ENCODE data around the gene SORD.
"Not testable (repeated sequence)": the region's sequence is repeated elsewhere in the genome, so short reads cannot be mapped to it uniquely, and the experiment has no call there.

SORD gene

DNA sequence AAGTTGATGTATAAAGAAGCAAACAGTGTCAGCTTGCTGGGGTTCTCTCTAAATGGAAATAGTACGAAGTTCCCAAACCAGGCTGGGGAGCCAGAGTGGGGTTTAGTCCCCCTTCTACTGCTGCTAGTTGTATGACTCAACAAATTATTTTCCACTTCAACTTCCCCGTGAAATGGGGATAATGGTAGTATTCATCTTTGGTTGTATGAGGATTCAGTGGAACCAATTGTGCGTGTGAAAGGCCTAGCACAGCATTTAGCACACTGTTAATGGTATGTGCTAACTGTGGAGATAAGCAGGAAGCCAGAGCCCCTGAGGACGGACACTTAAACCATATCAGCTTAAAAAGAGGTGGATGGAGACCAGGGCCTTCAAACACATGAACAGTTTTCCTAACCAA is 4.2 kb downstream of the SORD start:
- in situ Hi-C loops (cut with MboI; ENCODE audit: low sequenced_read_pairs, unreplicated experiment): loop anchor here (10.0 kb wide), 1 partner anchor 152 kb away; no protein-coding TSS in a partner anchor
- DNase-seq (ENCODE audit: low spot score): no peak
- TF ChIP-seq, protein P1, sequence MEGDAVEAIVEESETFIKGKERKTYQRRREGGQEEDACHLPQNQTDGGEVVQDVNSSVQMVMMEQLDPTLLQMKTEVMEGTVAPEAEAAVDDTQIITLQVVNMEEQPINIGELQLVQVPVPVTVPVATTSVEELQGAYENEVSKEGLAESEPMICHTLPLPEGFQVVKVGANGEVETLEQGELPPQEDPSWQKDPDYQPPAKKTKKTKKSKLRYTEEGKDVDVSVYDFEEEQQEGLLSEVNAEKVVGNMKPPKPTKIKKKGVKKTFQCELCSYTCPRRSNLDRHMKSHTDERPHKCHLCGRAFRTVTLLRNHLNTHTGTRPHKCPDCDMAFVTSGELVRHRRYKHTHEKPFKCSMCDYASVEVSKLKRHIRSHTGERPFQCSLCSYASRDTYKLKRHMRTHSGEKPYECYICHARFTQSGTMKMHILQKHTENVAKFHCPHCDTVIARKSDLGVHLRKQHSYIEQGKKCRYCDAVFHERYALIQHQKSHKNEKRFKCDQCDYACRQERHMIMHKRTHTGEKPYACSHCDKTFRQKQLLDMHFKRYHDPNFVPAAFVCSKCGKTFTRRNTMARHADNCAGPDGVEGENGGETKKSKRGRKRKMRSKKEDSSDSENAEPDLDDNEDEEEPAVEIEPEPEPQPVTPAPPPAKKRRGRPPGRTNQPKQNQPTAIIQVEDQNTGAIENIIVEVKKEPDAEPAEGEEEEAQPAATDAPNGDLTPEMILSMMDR (IDR thresholded peaks at IDR 0.05; ENCODE audit: borderline replicate concordance, control extremely low read depth, extremely low read depth, insufficient read depth, missing control alignments): no peak

DNA sequence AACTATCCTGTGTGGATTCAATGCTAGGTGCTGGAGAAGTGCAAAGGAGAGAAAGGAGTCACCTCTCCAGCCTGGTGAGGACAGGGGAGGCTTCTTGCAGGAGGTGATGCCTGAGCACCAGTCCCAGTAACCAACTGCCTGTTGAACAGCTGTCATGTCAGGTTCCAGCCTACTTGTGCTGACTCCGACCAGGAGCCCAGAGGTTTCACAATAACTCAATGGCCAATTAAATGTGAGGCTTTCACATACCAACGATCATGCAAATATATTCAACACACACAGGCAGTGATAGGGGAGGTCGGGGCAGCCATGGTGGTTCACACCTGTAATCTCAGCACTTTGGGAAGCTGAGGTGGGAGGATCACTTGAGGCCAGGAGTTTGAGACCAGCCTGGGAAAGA is 7.7 kb downstream of the SORD start:
- in situ Hi-C loops (cut with MboI; ENCODE audit: low sequenced_read_pairs, unreplicated experiment): no loop called here
- TF ChIP-seq, protein P1 (IDR thresholded peaks at IDR 0.05; ENCODE audit: borderline replicate concordance, control extremely low read depth, extremely low read depth, insufficient read depth, missing control alignments): no peak
- DNase-seq (ENCODE audit: low spot score): no peak

DNA sequence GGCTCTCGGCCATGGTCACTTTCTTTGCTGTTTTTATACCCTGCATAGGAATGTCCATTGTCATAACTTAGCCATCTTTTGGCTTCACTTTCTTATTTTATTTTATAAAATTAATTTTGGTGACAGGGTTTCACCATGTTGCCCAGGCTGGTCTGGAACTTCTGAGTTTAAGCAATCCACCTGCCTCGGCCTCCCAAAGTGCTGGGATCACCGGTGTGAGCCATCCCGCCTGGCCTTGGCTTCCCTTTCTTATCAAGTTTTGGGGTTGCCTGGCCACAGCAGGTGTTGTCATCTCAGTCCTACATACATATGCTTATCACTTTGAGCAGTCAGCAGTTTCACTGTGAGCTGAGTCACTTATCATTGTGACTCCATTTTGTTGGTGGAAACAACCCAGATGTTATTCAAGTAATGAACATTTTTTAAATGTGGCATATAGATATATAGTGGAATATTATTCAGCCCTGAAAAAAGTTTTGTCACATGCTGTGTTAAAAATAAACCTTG is 8.6 kb downstream of the SORD start:
- in situ Hi-C loops (cut with MboI; ENCODE audit: low sequenced_read_pairs, unreplicated experiment); DNase-seq (ENCODE audit: low spot score): not testable (repeated sequence)

DNA sequence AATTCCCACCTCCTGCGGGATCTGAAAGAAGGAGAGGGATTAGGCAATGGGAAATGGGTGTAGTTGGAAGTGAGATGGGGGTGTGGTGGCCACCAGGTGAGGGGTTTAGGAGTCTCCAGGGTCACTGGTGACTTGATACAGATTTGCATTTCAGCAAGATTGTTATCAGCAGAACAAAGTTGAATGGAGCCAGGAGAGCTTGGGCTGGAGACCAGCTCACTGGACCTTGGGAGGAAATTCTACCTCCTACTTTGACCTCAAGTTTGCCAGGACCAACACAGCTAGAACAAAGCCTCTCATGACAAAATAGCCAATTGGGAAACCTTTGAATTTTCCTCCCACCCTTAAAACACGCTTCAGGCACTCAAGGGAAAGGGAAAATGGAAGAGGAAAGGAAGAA is 9.5 kb downstream of the SORD start:
- in situ Hi-C loops (cut with MboI; ENCODE audit: low sequenced_read_pairs, unreplicated experiment); DNase-seq (ENCODE audit: low spot score): not testable (repeated sequence)

DNA sequence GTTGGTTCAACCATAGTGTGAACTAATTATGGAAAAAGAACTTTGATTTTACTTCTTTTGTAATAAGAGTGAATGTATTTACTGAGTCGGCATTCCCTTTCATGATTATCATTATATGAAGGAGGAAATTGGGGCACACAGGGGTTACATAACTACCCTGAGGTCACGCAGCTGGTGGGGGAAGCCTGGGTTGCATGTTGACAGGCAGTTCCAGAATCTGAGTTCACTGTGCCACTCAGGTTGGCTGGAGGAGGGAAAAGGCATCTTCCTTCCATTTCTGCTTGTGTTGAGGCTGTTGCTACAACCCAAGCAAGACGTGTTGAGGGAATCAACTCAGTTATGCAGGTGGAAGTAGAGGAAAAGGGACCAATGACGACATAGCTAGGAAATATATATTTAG is 11.1 kb downstream of the SORD start:
- in situ Hi-C loops (cut with MboI; ENCODE audit: low sequenced_read_pairs, unreplicated experiment); DNase-seq (ENCODE audit: low spot score): not testable (repeated sequence)

DNA sequence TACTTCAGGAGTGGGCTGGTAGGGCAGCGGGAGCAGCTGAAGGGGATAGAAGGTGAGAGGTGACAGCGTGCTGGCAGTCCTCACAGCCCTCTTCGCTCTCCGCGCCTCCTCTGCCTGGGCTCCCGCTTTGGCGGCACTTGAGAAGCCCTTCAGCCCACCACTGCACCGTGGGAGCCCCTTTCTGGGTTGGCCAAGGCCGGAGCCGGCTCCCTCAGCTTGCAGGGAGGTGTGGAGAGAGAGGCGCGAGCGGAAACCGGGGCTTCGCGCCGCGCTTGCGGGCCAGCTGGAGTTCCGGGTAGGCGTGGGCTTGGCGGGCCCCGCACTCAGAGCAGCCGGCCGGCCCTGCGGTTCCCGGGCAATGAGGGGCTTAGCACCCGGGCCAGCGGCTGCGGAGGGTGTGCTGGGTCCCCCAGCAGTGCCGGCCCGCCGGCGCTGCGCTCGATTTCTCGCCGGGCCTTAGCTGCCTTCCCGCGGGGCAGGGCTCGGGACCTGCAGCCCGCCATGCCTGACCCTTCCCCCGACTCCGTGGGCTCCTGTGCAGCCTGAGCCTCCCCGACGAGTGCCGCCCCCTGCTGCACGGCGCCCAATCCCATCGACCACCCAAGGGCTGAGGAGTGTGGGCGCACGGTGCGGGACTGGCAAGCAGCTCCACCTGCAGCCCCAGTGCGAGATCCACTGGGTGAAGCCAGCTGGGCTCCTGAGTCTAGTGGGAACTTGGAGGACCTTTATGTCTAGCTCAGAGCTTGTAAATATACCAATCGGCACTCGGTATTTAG is 11.8 kb downstream of the SORD start:
- in situ Hi-C loops (cut with MboI; ENCODE audit: low sequenced_read_pairs, unreplicated experiment); DNase-seq (ENCODE audit: low spot score): not testable (repeated sequence)

DNA sequence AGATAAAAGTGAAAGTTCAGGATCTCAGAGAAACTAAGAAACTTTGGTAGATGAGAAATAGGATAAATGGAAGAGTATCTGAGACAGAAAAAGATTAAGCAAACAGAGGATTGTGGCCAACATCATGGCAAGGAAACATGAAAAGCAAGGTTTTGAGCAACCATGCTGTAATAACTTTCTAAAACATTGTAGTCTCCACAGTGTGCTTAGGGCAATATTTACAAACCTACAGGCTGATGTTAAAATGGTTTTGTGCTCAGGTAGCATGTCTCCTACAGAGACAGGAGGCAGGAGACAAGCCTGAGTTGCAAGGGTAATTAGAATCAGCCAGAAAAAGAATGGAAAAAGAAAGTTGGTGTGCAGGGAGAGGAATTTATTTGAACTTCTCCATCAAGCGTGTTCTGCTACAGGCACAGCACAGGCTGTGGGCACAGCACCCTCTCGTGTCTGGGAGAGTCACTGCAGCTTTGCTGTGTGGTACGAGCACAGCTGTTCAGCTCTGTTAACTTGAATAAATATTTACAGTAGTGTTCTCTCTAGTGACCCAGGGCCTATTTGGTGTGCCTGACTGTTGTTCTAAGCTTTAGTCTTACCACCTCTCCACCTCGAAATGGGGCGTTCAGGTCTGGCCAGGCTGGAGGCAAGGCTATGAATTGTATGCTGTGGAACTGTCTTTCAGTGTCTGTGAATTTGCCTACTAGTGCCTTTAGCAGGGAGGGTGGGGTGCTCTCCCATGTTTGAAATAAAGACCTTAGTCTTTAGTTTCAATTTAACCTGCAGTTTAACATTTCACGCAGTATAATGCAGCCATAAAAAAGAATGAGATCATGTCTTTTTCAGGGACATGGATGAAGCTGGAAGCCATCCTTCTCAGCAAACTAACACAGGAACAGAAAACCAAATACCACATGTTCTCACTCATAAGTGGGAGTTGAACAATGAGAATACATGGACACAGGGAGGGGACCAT is 14.1 kb downstream of the SORD start:
- DNase-seq (ENCODE audit: low spot score): peak; percentile 63
- in situ Hi-C loops (cut with MboI; ENCODE audit: low sequenced_read_pairs, unreplicated experiment): not testable (repeated sequence)
- TF ChIP-seq, protein P1 (IDR thresholded peaks at IDR 0.05; ENCODE audit: borderline replicate concordance, control extremely low read depth, extremely low read depth, insufficient read depth, missing control alignments): peak; percentile 86

DNA sequence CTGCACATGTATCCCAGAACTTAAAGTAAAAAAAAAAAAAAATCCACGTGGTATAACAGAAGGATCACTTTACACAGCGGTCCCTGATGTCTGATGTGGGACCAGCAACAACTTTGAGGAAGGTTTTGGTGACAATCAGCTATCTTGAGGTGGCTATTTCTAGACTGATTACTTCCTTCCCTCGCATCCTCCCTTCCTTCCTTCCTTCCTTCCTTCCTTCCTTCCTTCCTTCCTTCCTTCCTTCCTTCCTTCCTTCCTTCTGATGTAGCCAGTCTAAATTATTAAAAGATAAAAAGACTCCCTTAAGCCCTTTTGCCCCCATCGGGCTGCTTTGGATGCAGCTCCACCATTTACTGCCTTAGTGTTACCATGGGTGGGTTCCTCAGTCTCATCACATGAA is 14.9 kb downstream of the SORD start:
- DNase-seq (ENCODE audit: low spot score): no peak
- in situ Hi-C loops (cut with MboI; ENCODE audit: low sequenced_read_pairs, unreplicated experiment): no loop called here
- TF ChIP-seq, protein P1 (IDR thresholded peaks at IDR 0.05; ENCODE audit: borderline replicate concordance, control extremely low read depth, extremely low read depth, insufficient read depth, missing control alignments): no peak

DNA sequence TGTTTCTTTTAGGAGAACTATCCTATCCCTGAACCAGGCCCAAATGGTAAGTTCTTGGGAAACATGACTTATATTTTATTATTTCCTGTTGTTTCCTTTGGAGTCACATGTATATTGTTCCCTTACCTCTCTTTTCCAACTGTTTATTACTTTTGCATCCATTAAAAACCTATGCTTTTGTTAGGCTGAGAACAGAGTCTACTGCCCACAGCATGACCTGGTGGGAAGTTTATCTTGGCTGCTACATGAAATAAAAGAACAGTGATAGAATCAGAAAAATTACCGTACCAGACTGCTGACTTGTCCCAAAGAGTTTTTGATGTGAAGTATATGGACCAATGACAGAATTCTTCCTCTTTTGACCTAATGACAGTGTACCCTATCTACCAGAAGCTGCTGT is 17.4 kb downstream of the SORD start:
- in situ Hi-C loops (cut with MboI; ENCODE audit: low sequenced_read_pairs, unreplicated experiment); DNase-seq (ENCODE audit: low spot score): not testable (repeated sequence)

DNA sequence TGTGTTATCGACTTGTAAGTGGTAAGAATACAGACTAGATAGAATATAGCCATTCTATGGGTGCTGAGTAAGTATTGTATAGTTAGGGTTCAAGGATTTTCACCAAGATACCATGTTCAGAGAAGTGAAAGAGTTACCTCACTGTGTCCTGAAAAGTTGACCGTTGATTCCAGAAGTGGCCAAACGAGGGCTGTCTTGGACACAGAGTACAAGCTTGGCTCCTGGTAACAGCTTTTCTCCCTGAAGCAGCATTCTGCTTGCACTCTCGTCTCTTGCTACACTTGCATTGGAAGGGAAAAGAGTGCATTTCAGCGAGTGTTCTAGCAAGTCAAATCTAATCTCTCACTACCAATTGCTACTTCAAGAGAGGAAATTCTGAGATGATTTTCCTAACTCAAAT is 18.5 kb downstream of the SORD start:
- DNase-seq (ENCODE audit: low spot score); in situ Hi-C loops (cut with MboI; ENCODE audit: low sequenced_read_pairs, unreplicated experiment): not testable (repeated sequence)

DNA sequence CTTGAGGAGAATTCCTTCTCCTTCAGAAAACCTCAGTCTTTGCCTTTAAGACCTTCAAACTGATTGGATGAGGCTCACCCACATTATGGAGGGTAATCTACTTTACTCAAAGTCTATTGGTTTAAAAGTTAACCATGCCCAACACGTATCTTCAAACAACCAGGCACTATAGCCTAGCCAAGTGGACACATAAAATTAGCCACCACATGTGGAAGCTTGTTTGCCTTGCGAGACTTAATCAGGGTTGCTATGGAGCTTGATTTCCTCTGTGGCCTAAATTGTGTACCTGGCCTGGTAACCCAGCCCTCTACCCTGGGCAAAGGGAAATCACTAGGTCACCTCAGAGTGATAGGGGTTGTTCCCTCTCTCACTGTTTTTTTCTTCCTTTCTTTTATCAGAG is 19.9 kb downstream of the SORD start:
- DNase-seq (ENCODE audit: low spot score); in situ Hi-C loops (cut with MboI; ENCODE audit: low sequenced_read_pairs, unreplicated experiment): not testable (repeated sequence)

DNA sequence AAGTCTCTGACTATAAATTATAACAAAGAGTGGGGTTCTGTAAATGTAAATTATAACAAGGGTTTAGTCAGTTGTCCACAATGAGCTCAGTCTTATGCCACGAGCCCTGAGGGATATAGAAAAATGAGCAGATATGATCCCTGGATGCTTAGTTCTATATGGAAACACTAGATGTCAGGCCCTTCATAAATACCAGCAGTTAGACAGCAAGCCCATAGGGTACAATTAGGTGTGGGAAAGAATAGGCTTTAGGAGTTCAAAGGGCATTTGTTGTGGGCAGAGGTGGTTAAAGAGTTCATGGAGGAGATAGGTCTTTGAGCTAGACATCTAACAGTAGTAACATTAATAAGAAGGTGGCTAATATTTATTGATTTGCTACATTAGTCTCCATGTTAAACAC is 21.3 kb downstream of the SORD start:
- in situ Hi-C loops (cut with MboI; ENCODE audit: low sequenced_read_pairs, unreplicated experiment); DNase-seq (ENCODE audit: low spot score): not testable (repeated sequence)

DNA sequence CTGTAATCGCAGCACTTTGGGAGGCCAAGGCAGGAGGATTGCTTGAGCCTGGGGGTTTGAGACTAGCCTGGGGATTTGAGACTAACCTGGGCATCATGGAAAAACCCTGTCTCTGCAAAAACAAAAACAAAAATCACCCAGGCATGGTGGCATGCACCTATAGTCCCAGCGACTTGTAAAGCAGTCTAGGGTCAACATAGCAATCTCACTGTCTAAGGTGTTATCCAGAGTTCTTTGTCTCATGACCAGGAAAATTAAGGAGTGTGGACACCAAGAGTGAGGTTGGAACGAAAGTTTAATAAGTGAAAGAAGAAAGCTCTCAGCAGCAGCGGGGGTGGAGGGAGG is 25.4 kb downstream of the SORD start:
- in situ Hi-C loops (cut with MboI; ENCODE audit: low sequenced_read_pairs, unreplicated experiment): not testable (repeated sequence)

More for the DNA sequence above, 25.4 kb downstream of the SORD start:
- DNase-seq (ENCODE audit: low spot score): not testable (repeated sequence)

Measured in GM13976 (cell line).